Upper lobe of right lung (tissue), 1 donor: ENCODE measurements around the gene SPDL1. TPM values are rescaled to one million over a fixed set of nuclear protein-coding genes. Genes with fewer than 3 reads are reported as not detected.

ENCODE experiments used
- ATAC-seq: fragments of 200-7000 bp; cut with Tn5 transposase; one replicate; pipeline ENCODE4 v1.9.1; 2020; ENCODE audit warnings: mild to moderate bottlenecking, moderate library complexity
- DNase-seq: peaks from one replicate; pipeline ENCODE4 v3.0.0-alpha.2; 2020
- H3K27ac ChIP-seq: fragments of 200-600 bp; one replicate; pipeline ENCODE4 v1.8.0; 2022
- H3K27me3 ChIP-seq: fragments of 200-600 bp; one replicate; pipeline ENCODE4 v1.8.0; 2022; ENCODE audit warnings: mild to moderate bottlenecking
- H3K36me3 ChIP-seq: fragments of 200-600 bp; one replicate; pipeline ENCODE4 v1.8.0; 2022
- H3K4me1 ChIP-seq: fragments of 200-600 bp; one replicate; pipeline ENCODE4 v1.8.0; 2022
- H3K4me3 ChIP-seq: fragments of 200-600 bp; one replicate; pipeline ENCODE4 v1.8.0; 2022; ENCODE audit warnings: mild to moderate bottlenecking
- H3K9me3 ChIP-seq: fragments of 200-600 bp; one replicate; pipeline ENCODE4 v1.8.0; 2022
- CTCF ChIP-seq: fragments of 200-600 bp; IDR thresholded peaks from one replicate; pipeline ENCODE4 v1.8.0; 2022; ENCODE audit warnings: antibody characterized with exemption
- intact Hi-C: fragments of 100-400 bp; cut with DNase I; formaldehyde crosslinking; loops from one replicate; pipeline ENCODE4 v1.11.0; 2022
- total RNA-seq: library from RNA; stranded (reverse); fragmentation: NEBNext Ultra II Directional; extraction: Animal tissue kit (Norgen Biotek cat#: 25700); gene quantifications from one replicate; pipeline ENCODE4 v1.2.1, GENCODE V29; 2021
- donor health status: DM: no; HTN: yes; CAD: no; lungs with severe emphysema.

Gene SPDL1
- total RNA-seq, 1 donor from 2014 or later, result 3.5 TPM

- Histone ChIP-seq H3K27ac (no peak overlapping the region), H3K4me3 (no peak overlapping the region), H3K9me3 (no peaks in the 10 kb centered on the region), H3K36me3 (no peaks in the 10 kb centered on the region), H3K4me1 (no peaks in the 10 kb centered on the region), H3K27me3 (peaks cover 6% of the 10 kb centered on the region)
- TF ChIP-seq CTCF, result no peak
- ATAC-seq (no peak), DNase-seq (no peak)
- intact Hi-C loops, result no loop called here
These were observed 21.7 kb upstream of the SPDL1 start for GRCh38 chr5:169561893-169562292.

GRCh38 chr5:169563369-169563768 is 20.2 kb upstream of the SPDL1 start:
- no peak for TF ChIP-seq CTCF
- Histone ChIP-seq H3K9me3 (no peaks in the 10 kb centered on the region), H3K36me3 (no peaks in the 10 kb centered on the region), H3K27me3 (peaks cover 12% of the 10 kb centered on the region), H3K27ac (no peak overlapping the region), H3K4me3 (no peak overlapping the region), H3K4me1 (no peaks in the 10 kb centered on the region)
- intact Hi-C loops, result no loop called here
- ATAC-seq (no peak), DNase-seq (no peak)

GRCh38 chr5:169566202-169566601 is 17.4 kb upstream of the SPDL1 start:
- Histone ChIP-seq H3K4me3 (no peak overlapping the region), H3K9me3 (no peaks in the 10 kb centered on the region), H3K36me3 (no peaks in the 10 kb centered on the region), H3K27ac (no peak overlapping the region), H3K4me1 (no peaks in the 10 kb centered on the region), H3K27me3 (peaks cover 12% of the 10 kb centered on the region)
- intact Hi-C loops, result no loop called here
- no peak for DNase-seq
- no peak for TF ChIP-seq CTCF
- no peak for ATAC-seq

- no peak for TF ChIP-seq CTCF
- DNase-seq (no peak), ATAC-seq (no peak)
- Histone ChIP-seq H3K27ac (no peak overlapping the region), H3K4me3 (no peak overlapping the region), H3K4me1 (no peaks in the 10 kb centered on the region), H3K27me3 (peaks cover 6% of the 10 kb centered on the region), H3K9me3 (no peaks in the 10 kb centered on the region), H3K36me3 (no peaks in the 10 kb centered on the region)
- intact Hi-C loops, result no loop called here
These were observed 16.5 kb upstream of the SPDL1 start for GRCh38 chr5:169567079-169567478.

GRCh38 chr5:169569513-169569912 is 14.1 kb upstream of the SPDL1 start:
- TF ChIP-seq CTCF, result no peak
- intact Hi-C loops, result no loop called here

GRCh38 chr5:169571355-169571754 is 12.2 kb upstream of the SPDL1 start:
- DNase-seq (no peak), ATAC-seq (no peak)
- Histone ChIP-seq H3K9me3 (no peaks in the 10 kb centered on the region), H3K4me3 (no peak overlapping the region), H3K27me3 (peaks cover 18% of the 10 kb centered on the region), H3K27ac (no peak overlapping the region), H3K4me1 (no peaks in the 10 kb centered on the region), H3K36me3 (no peaks in the 10 kb centered on the region)
- TF ChIP-seq CTCF, result no peak
- intact Hi-C loops, result no loop called here

More at GRCh38 chr5:169569513-169569912, 14.1 kb upstream of the SPDL1 start:
- Histone ChIP-seq H3K27ac (no peak overlapping the region), H3K4me3 (no peak overlapping the region), H3K4me1 (no peaks in the 10 kb centered on the region), H3K36me3 (no peaks in the 10 kb centered on the region), H3K27me3 (peaks cover 8% of the 10 kb centered on the region), H3K9me3 (no peaks in the 10 kb centered on the region)
- DNase-seq, result no peak
- no peak for ATAC-seq
